Panc1 (cell line): ENCODE data around the gene SLC13A5.

Experiments used
- SIN3A ChIP-seq: IDR thresholded peaks from 2 replicates; pipeline ENCODE4 v1.6.1; 2012; ENCODE audit warnings: low read depth, mild to moderate bottlenecking, low read length, moderate library complexity, borderline replicate concordance; ENCODE audit not compliant: insufficient read depth
- TF ChIP-seq, protein P1 (sequence below): fragments of 450-650 bp; IDR thresholded peaks from 2 replicates; pipeline ENCODE4 v1.5.1; 2017; ENCODE audit warnings: mild to moderate bottlenecking
- TF ChIP-seq, protein P2 (sequence below), 2 experiments: IDR thresholded peaks; 2 replicates each; pipeline ENCODE4 v1.6.1; 2011 to 2012; ENCODE audit warnings: low read depth in 2 of 2, control low read depth in 1 of 2, low read length in 1 of 2, mild to moderate bottlenecking in 1 of 2, moderate library complexity in 1 of 2; ENCODE audit not compliant: insufficient read depth in 1 of 2

DNA sequence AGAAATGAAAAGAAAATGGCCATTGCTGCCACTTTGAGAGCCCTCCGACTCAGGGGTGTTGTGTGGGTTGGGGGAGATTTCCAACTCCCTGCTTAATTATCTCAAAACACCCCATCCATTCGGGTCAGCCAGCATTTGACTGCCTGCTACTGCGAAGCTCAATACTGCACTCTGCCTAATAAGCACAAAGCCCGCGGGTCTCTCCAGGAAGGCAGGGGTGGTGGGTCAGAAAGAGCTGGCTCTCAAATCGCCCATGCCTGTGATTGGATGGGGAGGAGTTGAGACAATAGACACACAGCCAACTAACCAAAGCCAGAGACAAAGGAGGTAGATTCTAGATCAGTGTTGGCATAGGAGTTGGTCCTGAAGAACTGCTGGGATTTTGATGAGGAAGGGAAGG lies 40.4 kb upstream of the SLC13A5 start:
- TF ChIP-seq, protein P1, sequence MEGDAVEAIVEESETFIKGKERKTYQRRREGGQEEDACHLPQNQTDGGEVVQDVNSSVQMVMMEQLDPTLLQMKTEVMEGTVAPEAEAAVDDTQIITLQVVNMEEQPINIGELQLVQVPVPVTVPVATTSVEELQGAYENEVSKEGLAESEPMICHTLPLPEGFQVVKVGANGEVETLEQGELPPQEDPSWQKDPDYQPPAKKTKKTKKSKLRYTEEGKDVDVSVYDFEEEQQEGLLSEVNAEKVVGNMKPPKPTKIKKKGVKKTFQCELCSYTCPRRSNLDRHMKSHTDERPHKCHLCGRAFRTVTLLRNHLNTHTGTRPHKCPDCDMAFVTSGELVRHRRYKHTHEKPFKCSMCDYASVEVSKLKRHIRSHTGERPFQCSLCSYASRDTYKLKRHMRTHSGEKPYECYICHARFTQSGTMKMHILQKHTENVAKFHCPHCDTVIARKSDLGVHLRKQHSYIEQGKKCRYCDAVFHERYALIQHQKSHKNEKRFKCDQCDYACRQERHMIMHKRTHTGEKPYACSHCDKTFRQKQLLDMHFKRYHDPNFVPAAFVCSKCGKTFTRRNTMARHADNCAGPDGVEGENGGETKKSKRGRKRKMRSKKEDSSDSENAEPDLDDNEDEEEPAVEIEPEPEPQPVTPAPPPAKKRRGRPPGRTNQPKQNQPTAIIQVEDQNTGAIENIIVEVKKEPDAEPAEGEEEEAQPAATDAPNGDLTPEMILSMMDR = no peak
- no peak for TF ChIP-seq SIN3A
- TF ChIP-seq, protein P2, sequence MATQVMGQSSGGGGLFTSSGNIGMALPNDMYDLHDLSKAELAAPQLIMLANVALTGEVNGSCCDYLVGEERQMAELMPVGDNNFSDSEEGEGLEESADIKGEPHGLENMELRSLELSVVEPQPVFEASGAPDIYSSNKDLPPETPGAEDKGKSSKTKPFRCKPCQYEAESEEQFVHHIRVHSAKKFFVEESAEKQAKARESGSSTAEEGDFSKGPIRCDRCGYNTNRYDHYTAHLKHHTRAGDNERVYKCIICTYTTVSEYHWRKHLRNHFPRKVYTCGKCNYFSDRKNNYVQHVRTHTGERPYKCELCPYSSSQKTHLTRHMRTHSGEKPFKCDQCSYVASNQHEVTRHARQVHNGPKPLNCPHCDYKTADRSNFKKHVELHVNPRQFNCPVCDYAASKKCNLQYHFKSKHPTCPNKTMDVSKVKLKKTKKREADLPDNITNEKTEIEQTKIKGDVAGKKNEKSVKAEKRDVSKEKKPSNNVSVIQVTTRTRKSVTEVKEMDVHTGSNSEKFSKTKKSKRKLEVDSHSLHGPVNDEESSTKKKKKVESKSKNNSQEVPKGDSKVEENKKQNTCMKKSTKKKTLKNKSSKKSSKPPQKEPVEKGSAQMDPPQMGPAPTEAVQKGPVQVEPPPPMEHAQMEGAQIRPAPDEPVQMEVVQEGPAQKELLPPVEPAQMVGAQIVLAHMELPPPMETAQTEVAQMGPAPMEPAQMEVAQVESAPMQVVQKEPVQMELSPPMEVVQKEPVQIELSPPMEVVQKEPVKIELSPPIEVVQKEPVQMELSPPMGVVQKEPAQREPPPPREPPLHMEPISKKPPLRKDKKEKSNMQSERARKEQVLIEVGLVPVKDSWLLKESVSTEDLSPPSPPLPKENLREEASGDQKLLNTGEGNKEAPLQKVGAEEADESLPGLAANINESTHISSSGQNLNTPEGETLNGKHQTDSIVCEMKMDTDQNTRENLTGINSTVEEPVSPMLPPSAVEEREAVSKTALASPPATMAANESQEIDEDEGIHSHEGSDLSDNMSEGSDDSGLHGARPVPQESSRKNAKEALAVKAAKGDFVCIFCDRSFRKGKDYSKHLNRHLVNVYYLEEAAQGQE (IDR thresholded peaks at IDR 0.05; ENCODE audit: insufficient read depth in 1 of 2, low read depth in 2 of 2, low read length in 1 of 2) = no peak
